HG02981 (cell line): ENCODE measurements around the gene HSBP1.

Experiments used
- ATAC-seq: cut with Tn5 transposase; IDR thresholded peaks from one replicate; pipeline ENCODE4 v1.9.1; 2021; ENCODE audit warnings: mild to moderate bottlenecking, moderate library complexity; ENCODE audit not compliant: unreplicated experiment

The HSBP1 gene

DNA sequence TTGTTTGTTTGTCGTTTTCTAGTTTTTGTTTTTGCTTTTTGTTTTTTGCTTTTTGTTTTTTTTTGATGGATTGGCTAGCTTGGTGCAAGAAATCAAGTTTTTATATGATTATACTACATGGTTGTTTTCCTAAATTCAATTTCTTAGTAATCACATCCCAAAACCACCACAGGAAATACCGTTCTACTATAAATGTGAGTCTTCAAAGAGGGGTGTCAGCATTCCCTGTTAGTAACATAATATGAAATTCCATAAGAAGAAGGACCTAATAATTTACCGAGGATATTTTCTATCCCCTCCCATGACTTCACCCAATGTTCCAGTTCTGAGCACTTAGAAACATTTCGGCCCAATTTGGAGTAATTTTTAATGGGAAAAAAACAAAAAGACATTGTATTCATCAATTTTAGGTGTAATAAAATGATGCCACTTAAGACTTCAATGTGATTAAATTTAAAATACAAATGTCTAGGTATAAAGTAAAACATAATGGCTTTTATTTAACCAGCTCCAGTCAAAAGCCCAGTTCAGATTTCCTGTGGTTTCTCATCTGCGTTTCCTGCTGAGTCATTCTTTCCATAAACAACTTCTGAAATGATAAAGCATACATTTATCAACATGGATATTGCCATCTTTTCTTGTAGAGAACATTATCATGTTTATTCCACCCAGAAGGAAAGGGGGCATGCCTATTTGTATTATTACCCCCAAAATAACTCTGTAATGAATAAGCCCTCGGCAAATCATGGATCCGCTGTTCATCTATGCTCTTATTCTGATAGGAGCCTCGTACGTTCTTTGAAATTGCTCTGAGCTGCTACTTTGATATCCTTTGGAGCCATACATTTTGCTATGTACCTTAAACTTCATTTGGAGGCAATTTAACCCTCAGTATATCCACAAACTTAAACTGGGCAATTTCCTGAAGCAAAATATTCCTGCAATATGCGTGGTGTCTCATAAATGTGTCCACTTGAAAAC is 28.1 kb downstream of the HSBP1 start:
- ATAC-seq, result no peak

DNA sequence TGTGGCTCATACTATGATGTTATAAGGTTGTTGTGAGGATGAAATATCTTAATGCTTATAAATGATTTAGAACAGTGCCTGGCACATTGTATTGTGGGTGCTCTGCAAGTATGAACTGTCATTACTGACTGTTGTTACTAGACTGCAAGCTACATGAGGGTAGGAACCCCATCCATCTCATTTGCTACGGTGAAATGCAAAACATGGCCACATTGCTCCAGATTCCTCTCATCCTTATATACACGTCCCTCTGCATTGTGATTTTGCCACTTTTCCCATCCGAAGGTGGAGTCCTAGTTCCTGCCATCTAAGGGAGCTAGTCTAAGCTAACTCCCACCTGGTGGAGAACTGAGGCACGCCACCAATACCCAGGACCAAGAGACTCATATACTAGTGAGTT is 29.8 kb downstream of the HSBP1 start:
- ATAC-seq, result no peak

DNA sequence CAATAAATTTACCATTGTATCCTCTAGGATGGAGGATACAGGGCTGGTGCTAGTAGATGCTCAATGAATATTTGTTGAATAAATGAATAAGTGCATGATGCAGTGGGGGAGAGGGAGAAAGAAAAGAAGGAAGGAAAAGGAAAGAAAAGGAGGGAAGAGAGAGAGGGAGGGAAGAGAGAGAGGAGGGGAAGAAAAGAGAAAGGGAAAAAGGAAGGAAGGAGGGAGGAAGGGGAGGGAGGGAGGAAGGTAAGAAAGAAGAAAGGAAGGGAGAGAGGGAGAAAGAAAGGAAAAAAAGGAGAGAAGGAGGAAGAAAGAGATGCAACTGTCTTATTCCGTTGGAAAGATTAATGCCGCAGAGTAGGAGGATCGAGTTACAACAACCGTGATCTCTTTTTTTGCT is 30.4 kb downstream of the HSBP1 start:
- ATAC-seq, result no peak

DNA sequence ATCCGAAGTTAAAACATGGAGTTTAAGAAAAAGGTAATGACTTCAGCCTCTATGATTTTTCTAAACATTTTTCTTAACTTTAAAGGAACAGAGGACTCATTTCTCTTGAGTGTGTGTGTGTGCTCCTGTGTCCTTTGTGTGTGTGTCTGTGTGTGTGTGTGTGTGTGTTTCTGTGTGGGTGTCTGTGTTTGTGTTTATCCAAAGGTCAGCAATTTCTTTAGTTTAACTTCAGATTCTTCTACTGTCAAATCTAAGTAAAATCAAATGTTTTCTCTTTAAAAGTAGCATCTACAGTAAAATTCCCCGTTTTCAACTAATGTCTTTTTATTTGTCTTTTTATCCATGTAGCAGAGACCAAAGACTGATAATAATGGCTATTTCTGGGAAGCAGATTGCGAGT is 31.8 kb downstream of the HSBP1 start:
- ATAC-seq, result no peak

DNA sequence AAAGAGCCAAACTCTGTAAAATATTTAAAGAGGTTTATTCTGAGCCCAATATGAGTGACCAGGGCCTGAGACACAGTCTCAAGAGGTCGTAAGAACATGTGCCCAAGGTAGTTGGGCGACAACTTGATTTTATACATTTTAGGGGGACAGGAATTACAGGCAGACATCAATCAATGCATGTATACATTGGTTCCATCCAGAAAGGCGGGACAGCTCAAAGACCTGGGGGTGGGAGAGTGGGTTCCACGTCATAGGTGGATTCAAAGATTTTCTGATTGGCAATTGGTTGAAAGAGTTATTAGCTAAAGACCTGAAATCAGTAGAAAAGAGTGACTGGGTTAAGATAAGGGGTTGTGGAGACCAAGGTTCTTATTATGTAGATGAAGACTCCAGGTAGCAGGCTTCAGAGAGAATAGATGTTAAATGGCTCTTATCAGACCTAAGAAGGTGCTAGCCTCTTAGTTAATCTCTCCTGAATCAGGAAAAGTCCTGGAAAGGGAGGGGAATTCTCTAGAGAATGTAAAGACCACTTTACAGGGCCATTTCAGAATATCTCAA is 32.4 kb downstream of the HSBP1 start:
- no peak for ATAC-seq

DNA sequence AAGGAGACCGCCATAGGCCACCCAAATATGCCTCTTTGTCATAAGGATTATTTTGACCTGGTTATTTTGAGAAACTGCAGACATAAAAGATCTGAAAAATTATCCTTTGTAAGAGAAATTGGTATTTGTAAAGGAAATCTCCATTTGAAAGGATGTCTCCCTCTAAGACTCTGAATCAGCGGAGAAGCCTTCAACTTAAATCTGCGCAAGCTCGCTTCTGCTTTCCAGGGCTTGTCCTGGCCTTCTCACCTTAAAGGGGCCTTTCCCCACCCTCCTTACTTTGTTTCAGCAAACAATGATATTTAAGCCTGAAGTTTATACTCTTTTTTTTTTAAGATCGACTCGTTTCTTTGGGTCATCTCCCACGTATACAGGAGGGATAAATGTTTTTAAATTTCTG is 34.5 kb downstream of the HSBP1 start:
- ATAC-seq, result no peak

DNA sequence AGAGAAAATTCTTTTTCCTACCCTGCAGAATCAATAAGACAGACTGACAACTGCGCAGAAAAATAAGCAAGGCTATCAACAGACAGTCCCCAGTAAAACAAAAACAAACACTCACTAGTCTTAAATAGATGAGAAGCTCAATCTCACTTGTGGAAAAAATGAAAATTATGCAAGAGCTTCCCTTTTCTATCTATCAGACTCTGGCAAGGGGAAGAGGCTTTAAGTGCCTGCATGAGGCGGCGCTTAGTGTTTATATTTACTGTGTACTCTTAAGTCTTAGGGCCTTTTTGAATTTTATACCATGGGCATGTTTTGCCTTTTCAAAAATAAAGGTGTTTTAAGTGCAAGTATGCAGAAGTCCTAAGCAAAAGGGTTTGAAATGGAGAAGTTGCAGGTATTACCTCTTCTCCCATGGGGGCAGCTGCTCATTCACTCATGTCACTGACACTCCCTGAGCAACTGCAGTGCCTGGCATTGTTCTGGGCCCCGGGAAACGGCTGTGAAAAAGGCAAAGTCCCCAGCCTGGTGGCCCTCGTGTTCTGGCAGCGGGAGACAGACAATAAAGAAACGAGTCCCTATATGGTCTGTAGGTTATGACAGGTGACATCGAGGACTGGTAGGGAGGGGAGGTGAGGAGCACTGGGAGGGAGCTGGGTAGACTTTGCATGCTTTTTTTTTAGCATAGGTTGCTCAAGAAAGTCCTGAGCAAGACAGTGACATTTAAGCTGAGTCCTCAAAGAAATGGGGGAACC is 35.2 kb downstream of the HSBP1 start:
- no peak for ATAC-seq

DNA sequence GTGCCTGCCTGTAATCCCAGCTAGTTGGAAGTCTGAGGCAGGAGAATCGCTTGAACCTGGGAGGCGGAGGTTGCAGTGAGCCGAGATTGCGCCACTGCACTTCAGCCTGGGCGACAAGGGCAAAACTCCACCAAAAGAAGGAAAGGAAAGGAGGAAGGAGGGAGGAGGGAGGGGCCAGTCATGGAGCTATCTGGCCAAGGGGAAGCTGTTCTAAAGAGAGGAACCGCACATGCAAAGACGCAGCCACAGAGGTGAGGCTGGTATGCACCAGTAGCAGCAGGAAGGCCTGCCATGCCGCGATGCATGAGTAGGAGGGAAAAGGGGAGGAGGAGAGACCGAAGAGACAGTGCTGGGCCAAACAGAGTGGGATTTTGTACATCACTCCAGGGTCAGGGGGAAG is 35.9 kb downstream of the HSBP1 start:
- ATAC-seq, result no peak

DNA sequence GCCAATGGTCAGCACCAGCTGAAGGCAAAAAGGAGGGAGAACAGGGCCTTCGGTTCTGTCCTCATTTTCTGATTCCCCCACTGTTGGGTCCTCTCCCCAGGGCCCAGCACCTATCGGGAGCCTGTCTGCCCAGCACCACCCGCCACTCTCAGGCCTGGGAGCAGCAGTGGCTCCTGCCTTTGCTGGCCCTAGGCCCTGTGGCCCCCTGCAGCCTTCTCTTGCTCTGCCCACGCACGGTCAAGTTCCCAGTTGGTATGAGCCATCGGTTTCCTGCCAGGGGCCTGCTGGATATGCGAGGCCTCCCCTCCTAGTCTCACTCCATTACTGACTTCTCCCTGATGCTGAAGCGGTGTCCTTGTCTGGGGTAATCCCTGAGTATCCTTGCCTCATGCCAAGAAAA is 37.5 kb downstream of the HSBP1 start:
- no peak for ATAC-seq

DNA sequence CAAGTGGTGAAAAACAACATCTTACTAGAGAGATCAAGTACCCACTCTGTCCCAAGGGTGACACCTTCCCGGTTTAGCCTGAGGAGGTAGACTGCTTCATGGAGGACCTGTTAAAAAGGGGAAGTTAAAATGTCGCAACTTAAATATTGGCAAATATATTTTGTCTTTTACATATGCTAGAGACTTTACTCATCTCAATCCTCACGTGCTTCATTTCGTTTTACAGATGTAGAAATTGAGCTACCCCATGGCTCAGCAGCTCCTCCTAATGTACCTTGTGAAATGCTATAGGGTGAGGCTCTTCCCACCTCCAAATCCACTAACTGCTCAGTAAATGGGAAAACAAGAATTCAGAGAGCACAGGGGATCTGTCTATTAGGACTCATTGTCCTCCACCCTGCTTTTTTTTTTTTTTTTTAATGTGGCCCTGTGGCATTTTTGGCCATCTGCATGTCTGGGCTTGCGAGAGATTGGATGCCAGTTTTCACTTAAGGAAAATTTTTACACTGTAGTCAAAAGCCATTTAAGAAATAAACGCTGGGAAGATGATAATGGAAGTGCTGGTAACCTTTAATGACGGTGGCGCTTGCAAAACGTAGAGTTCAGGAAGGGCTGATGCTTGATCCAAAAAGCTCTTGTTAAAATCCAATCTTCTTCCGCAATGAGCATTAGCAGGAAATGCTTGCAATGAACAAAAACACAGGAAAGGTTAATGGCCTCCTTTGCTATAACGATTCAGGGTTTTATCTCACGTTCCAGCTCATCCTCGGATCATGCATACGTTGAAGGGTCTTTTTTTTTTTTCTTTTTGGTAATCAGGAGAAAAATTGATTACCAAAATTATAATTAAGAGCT is 39.8 kb downstream of the HSBP1 start:
- no peak for ATAC-seq

DNA sequence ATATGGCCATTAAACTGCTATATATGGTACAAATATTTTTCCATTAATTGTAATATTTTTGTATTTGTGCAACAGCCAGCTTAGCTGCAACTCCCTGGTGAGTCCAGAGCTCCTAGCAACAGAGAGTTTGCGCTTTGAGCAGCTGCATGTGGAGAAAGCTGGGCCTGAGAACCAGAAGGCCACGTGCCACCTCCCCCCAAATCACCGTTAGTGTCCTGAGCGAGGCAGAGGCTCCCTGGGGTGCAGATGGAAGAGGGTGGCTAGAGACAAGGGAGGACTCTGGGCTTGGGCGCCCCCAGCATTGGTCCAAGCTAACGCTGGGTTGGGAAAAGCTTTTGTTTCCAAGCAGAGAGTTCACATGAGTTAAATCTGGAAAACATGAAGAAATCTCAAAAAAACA is 41.6 kb downstream of the HSBP1 start:
- ATAC-seq, result no peak

DNA sequence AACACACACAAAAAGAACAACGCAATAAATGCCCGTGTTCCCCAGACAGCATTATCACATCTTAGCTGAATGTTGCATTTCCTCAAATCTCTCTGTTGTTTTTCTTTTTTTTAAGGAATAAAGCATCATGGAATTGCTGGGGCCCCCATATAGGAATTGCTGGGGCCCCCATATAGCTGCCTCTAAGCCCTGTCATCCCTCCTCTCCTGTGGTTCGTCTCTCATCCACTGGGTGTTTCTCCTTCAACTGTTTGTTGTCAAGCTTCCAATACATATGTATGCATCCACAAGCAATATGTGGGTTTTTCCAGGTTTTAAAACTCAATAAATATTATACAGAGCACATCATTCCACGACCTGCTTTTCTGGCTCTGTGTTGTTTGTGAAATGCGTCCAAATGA is 43.2 kb downstream of the HSBP1 start:
- no peak for ATAC-seq

DNA sequence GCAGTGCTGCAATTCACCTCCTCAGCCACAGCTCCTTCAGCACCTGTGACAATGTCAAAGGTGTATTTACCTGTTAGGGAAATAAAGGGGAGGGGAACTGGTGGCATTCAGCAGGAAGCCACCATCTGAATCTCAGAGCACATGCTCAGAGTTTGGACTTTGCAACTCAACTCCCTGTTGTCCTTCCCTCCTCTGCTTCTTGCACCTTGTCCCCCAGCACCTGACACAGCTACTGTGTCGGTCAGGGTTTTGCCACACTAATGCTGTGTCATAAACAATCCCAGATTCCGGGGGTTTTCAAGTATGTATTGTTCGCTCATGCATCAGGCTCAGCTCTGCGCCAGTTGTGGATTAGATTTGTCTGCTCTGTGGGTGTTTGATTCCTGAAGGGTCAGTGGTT is 43.7 kb downstream of the HSBP1 start:
- ATAC-seq, result no peak

DNA sequence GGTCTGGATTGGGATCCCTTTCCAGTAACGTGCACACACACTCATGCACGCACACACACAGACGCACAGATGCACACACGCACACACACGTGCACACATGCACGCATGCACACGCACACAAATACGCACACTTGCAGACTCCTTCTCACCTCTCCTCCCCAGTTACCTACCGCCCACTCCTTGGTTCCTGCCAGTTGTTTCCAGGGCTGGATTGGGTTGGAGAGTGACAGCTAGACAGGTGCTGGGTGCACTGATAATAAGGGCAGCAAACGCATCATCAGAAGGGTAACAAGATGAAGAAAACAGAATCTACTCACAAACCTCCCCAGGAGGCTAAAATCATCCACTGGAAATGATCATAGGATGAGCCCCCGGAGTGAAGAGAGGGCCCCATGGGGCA is 45.0 kb downstream of the HSBP1 start:
- ATAC-seq, result no peak

DNA sequence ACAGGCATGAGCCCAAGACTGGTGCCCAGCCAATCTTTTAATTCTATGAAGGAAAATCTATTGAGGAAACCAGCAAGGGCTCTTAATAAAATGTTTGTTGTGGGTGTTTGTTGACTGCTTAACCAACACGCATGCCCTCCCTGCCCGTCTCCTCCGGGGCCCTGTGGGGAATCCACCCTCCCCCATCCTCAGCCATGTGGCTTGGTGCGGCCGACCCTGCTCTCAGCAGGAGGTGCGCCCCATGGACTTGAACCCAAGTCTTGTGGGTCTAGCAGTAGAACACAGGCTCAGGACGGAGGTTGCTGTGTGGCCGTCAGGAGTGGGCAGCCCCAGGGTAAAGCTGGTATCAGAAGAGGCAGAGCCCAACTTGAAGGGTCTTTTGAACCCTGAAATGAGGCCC is 46.1 kb downstream of the HSBP1 start:
- ATAC-seq, result no peak

DNA sequence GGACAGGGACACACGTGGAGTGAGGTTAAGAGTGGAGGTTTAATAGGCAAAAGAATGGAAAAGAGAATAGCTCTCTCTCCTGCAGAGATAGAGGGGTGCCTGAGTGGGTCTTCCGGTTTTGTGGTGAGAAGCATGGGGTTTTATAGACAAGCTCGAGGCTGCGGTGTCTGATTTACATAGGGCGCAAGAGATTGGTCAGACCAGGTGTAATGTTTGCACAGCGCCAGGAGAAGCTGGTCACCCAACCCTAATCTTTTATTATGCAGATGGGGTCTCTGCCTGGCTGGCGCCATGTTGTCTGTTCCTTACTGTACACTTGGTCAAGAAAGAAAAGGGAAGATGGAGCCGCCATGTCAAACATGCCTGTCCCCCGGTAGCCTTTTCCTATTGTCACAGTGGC is 46.6 kb downstream of the HSBP1 start:
- no peak for ATAC-seq

DNA sequence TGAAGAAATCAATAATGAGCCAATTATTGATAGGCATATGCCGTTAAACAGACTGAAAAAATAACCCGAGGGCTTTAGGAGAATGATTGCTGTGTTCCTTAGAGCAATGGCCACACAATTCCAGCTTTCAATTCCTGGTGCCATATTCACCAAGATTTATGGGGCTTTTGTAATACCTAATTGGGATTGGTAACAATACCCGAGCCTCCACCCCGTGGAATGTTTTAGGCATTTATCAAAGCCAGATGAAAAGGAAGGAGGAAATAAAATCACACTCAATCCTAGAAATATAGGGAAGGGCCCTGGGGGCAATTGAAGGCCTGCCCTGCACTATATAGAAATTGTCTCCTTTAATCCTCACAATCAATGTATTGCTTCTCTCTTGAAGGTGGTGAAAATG is 49.0 kb downstream of the HSBP1 start:
- ATAC-seq, result no peak

DNA sequence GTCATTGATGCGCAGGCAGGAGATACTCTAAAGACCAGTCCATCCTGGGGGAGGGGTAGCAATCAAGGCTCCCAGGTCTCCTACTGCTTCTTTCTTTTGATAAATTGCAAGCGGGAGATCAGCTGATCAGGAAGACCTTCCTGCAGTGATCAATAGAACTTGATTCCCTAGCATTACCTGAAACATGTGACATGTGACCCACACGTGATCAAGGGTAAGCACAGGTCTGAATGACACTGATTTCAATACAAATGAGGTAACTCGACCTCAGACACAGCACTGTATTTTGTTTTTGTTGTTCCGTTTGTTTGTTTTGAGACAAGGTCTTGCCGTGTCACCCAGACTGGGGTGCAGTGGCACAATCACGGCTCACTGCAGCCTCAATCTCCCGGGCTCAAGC is 51.5 kb downstream of the HSBP1 start:
- no peak for ATAC-seq

DNA sequence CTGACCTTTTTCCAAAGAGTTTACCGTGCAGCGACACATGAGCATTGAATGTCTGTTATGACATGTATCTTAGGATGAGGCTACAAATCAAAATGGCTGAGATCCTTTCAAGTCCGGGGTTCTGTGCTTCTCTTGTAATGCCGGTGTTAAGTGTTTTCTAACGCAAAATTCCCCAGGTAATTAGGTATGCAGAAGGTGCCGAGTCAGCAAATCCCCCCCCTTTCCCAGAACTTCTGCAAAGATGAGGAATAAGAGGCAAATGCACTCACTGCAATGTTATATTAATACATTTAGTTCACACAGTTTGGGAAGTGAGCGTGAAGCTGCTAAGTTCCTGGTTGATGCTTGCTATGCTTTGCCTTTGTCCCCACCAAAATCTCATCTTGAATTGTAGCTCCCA is 54.9 kb downstream of the HSBP1 start:
- ATAC-seq, result no peak

DNA sequence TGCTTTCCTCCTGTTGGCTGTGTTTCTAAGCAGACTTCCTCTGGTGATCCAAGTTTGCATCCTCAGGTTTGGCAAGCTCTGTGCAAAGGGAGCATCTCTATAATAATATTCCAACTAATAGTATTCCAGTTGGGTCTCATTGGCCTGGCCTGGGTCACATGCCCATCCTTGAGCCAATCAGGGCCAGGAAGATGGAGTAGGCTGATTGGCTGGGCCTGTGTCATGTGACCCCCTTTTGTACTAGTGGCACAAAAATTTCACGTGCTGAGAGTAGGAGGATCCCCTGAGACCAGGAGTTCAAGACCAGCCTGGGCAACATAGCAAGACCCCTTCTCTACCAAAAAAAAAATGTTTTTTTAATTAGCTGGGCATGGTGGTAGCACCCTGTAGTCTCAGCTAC is 55.9 kb downstream of the HSBP1 start:
- no peak for ATAC-seq
